NCI-H2227 treated with DMSO at 0.1 percent for 48 hours (cell line): ENCODE data around the gene C19orf25.
A peak's percentile ranks its signal among the peaks of the same experiment; 100 is the strongest.
"Not testable (repeated sequence)": the region's sequence is repeated elsewhere in the genome, so short reads cannot be mapped to it uniquely, and the experiment has no call there.

Source experiments
- DNase-seq: peaks from one replicate; lab custom pipeline; 2025; lab: John Stamatoyannopoulos, UW

The C19orf25 gene

DNA sequence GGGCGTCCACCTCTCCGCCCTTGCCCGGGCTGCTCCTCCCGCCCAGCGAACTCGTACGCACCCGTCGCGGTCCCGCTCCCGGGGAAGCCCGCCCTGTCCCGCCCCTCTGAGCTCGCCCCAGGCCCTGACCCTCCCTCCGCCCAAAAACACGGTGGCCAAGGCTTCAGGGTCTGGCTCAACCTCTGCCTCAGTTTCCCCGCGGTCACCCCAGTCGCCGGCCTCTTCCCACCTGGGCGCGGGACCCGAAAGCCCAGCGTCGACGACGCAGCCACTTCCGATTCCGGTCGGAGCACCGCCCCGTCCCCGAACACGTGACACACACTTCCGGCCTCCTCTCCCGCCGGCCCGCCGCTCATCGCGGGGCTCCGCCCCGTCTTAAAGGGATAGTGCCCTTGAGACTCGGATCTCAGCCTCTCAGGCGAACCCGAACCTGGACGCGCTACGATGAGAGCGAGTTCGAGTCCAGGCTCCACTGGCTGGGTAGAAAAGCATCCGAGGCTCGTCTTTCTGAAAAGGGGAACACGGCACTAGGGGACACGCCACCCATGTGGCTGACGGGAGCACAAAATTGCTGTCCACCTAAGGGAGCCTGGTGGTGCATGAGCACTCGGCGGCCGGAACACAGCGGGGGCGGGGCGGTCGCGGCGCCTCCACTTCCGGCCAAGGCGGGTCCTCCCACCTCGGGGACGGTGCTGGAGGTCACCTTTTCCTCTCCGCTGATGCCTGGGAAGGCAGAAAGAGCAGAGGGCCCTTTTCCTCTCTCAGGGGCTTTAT, at the start of gene C19orf25:
Gene C19orf25, minus strand, starts transcription at position 282 of the 774 bp plus-strand sequence. CDS start 312 bp downstream, outside the sequence.
- peak; percentile 83 for DNase-seq

- DNase-seq, result no peak
These were observed 48.8 kb upstream of the C19orf25 start for GRCh38 chr19:1527650-1528309.

DNA sequence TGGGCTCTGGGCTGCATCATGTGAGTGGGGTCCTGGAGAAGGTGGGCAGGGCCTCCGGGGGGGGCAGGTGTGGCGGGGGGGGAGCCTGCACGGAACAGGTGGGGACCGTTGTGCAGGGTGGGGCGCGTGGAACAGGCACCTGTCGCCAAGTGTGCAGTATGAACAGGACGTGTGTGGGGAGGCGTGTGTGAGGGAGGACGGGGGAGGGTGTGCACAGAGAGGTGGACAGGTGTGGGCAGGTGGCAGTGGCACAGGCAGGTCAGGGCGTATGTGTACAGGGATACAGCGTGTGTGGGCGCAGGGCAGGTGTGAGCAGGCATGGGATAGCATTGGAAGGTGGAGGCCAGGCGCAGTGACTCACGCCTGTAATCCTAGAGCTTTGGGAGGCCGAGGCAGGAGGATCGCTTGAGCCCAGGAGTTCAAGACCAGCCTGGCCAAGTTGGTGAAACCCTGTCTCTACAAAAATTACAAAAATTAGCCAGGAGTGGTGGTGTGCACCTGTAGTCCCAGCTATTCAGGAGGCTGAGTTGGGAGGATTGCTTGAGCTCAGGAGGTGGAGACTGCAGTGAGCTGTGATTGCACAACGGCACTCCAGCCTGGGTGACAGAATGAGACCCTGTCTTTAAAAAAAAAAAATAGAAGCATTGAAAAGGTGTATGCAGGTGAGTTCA, 48.1 kb upstream of the C19orf25 start:
- DNase-seq, result no peak

- DNase-seq, result no peak
These were observed 47.2 kb upstream of the C19orf25 start for GRCh38 chr19:1526066-1526778.

- no peak for DNase-seq
These were observed 46.3 kb upstream of the C19orf25 start for GRCh38 chr19:1525343-1525742.

GRCh38 chr19:1524972-1525325, 45.9 kb upstream of the C19orf25 start:
- no peak for DNase-seq

GRCh38 chr19:1524287-1524971, 45.4 kb upstream of the C19orf25 start:
- no peak for DNase-seq

GRCh38 chr19:1523412-1524286, 44.6 kb upstream of the C19orf25 start, which contains the start of gene PLK5:
TSS of gene PLK5 (plus strand) at chr19:1524077. CDS start at chr19:1526997, 2,920 bp downstream.
- no peak for DNase-seq

DNA sequence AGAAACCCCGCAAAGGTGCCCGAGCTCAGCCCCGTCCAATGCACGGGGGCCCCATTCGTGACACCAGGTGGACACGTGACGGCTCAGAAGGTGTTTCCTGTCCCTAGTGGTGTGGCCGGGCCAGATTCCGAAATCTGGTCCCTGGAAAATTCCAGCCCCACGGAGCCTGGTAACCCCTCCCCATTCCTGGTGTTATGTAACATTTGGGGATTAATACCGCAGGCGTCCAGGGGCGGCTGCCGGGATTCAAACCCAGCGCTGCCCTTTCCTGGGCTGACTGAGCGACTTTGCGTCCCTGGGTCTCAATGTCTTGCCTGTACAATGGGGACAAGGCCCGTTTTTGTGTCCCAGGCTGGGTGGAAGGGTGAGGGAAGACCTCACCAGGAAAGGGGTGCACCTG, 43.8 kb upstream of the C19orf25 start:
- no peak for DNase-seq

DNA sequence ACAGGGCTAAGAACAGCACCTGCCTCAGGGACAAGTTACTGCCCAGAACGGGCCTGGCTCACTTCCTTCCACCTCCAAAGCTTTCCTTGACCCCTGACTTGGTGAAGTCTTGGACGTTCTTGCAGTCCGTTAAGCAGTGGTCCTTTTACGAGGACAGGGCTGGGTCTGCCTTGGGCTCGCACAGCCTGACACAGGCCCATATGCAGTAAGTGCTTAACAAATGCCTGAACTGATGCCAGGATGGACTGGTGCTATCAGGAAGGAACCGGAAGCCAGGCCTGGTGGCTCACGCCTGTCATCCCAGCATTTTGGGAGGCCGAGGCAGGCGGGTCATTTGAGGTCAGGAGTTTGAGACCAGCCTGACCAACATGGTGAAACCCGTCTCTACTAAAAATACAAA, 43.0 kb upstream of the C19orf25 start:
- DNase-seq, result no peak

GRCh38 chr19:1521636-1522035, 42.6 kb upstream of the C19orf25 start:
- DNase-seq, result no peak

- no peak for DNase-seq
These were observed 41.3 kb upstream of the C19orf25 start for GRCh38 chr19:1520203-1520780.

DNA sequence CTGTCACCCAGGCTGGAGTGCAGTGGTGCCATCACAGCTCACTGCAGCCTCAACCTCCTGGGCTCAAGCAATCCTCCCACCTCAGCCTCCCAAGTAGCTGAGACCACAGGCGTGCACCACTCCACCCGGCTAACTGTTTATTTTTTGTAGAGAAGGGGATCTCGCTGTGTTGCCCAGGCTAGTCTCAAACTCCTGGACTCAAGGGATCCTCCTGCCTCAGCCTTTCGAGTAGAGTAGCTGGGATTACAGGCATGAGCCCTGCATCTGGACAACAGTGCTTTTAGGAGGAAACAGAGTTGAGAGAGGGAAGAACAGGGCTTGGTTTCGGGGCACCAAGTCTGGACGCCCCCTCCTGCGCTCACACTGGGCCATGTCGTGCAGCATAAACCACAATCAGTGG, 40.8 kb upstream of the C19orf25 start:
- not testable (repeated sequence) for DNase-seq

DNA sequence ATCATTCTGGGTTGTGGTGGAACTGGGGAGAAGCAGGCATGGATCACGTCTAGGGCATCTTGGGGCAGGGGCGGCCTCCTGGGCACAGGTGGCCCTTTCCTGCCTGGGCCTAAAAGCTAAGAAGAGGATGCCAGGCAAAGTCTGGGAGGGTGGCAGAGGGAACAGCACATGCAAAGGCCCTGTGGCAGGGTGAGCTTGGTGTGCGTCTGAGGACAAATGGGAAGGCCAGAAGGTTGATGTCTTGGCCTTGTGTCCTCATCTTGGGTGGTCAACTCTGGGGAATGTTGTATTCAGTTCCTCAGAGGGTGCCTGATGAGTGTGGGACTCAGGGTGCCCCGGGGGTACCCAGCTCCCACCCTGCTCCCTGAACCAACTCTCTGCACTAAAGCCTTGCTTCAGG, 39.5 kb upstream of the C19orf25 start:
- no peak for DNase-seq

DNA sequence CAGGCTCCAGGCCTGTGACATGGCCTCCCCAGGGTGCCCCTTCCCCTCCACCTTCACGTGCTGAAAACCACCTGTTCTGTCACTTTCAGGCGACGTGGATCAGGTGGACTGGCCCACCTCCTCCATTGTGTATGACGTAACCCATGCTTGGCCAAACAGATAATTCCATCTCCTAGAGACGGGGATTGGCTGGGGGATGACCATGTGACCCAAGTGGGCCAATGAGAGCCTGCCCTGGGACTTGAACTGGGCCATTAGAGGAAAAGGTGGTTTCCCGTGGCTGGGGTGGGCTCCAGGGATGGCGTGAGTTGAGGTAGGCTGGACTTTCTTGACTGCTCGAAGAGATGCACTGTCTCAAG, 37.4 kb upstream of the C19orf25 start:
- no peak for DNase-seq

DNA sequence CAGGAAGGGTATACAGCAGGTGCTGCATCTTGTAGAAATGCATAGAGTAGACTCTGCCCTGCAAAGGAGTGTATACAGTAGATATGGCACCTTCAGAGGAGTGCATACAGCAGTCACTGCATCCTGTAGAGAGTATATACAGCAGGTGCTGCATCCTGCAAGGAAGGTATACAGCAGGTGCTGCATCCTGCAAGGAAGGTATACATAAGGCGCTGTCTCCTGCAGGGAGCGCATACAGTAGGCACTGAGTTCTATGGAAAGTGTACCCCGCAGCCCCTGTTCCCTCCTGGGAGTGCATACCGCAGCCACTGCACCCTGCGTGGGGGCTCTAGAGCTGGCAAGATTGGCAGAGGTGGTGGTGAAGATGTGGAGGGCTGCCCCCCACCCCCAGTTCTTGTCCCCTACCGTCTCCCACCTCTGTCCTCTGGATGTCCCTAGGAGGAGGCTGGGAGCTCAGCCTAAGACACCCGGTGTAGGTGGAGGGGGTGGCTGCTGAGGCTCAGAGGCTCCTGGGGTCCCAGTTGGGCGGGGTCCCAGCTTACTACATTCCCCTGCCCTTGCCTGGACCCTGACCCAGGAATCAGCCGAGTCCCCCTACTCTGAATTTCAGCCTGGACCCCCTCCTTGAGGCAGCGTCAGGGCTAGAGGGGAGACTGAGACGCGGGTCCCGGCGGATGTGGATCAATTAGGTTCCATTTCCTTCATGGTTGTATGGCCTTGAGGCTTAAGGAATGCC, 36.1 kb upstream of the C19orf25 start:
- DNase-seq, result no peak

- DNase-seq, result no peak
These were observed 35.3 kb upstream of the C19orf25 start for GRCh38 chr19:1514295-1514661.

DNA sequence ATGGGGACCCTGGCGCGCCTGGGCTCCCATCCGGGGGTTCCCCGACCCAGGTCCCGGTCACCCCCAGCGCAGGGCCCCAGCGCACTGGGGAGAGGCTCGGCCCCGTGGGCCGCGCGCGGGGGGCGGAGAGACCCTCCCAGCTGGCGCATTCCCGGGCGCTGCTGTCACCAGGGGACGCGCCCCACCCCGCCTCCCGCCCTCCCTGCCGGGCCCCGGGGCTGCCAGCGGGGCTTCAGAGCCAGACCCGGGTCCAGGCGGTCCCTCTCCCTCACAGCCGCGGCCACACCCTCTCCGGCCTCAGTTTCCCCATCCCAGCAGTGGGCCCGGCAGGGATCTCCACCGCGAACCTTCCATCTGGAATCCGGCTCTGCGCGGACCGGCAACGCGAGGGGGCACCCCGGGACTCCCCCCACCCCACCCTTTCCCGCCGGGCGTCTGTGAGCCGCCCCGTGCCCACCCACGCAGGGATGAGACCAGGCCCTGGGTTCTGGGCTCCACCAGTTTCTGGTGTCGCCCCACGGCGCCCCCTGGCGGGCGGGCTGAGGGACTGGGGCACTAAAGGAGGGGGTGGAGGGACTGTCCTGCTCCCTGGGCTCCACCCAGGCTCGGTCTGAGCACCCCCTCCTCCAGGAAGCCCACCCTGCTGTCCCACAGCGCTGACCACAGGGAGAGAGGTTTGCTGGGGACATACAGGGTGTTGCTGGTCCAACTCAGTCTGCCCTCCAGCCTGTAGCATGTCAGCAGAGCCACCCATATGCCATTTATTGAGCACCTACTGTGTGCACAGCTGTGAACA, 34.7 kb upstream of the C19orf25 start:
- DNase-seq, result no peak
